ENCODE data around the gene REM2.

DNA sequence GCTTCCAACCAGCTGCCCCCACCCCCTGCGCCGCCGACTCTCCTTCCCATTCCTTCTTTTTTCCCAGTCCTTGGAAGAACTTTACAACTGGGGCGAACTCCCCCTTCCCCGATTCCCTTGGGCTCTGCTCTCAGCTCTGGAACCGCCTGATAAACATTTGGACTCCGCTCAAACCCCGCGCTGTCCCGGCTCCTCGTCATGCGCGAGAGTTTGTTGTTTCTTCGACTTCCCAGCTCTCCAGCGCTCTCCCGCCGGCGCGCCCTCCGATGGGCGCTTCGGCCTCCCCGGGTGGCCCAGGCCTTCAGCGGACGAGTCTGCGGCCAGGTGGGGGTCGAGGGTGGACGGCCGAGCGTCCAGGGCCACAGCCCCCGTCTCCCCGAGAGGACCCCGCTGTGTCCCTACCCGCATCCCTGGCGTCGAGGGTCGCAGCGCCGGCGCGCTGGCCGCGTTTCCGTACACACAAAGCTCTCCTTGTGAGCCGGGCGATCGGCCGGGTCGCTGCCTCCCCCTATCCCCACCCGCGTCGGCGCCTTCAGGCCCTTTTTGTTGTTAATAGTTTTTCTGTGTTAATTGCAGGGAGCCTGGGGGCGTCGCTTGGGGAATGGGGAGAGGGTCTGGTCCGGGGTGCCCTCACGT, 45.8 kb upstream of the REM2 start:
- TF ChIP-seq, protein P1, sequence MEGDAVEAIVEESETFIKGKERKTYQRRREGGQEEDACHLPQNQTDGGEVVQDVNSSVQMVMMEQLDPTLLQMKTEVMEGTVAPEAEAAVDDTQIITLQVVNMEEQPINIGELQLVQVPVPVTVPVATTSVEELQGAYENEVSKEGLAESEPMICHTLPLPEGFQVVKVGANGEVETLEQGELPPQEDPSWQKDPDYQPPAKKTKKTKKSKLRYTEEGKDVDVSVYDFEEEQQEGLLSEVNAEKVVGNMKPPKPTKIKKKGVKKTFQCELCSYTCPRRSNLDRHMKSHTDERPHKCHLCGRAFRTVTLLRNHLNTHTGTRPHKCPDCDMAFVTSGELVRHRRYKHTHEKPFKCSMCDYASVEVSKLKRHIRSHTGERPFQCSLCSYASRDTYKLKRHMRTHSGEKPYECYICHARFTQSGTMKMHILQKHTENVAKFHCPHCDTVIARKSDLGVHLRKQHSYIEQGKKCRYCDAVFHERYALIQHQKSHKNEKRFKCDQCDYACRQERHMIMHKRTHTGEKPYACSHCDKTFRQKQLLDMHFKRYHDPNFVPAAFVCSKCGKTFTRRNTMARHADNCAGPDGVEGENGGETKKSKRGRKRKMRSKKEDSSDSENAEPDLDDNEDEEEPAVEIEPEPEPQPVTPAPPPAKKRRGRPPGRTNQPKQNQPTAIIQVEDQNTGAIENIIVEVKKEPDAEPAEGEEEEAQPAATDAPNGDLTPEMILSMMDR (optimal IDR thresholded peaks at IDR 0.05 in 1 of 3, IDR thresholded peaks at IDR 0.05 in 1 of 3, conservative IDR thresholded peaks at IDR 0.05 in 1 of 3; ENCODE audit: extremely low read depth in 1 of 3, insufficient read depth in 2 of 3, low read length in 3 of 3) = no peak
- TF ChIP-seq EZH2 (IDR thresholded peaks at IDR 0.05; ENCODE audit: low read length) = no peak
